DMS79 (cell line): ENCODE data around the gene PDIA5.

Source experiments
- DNase-seq: peaks from one replicate; lab custom pipeline; 2025; lab: John Stamatoyannopoulos, UW

PDIA5 gene

DNA sequence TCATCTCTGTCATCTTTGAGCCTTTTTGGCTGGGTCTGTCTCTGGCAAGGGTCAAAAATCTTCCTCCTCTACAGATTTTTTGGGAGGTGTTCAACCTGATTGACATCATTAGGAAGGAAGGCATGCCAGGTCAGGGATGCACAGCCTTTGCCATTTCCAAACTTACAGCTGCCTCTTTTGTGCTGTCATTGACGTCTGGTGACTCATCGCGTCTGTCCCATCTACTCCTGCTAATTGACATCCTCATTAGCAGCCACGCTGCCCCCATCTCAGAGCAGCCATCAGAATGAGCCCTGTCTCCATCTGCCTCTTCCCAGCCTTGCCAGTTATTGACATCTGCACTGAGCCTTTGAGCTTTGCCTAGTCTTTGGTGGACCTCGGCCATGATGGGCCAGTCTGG is 53.0 kb downstream of the PDIA5 start:
- no peak for DNase-seq

DNA sequence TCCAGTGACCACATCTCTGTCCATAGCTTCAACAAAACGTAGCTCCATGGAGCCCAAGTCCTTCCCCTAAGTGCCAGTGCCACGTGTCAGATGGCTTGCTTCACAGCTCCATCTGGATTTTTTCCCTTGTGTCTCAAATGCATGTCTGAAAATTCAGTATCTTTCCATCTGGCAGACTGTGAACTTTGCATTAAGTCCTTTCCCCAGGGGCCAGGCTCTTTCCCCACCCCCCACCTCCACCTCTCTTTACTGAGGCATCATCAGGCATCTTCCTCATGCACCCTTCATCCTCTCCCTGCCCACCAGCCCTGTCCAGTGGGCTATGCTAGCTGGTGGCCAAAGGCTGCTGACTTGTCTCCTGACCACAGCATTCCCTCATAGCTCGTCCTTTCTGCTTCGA is 53.7 kb downstream of the PDIA5 start:
- no peak for DNase-seq

DNA sequence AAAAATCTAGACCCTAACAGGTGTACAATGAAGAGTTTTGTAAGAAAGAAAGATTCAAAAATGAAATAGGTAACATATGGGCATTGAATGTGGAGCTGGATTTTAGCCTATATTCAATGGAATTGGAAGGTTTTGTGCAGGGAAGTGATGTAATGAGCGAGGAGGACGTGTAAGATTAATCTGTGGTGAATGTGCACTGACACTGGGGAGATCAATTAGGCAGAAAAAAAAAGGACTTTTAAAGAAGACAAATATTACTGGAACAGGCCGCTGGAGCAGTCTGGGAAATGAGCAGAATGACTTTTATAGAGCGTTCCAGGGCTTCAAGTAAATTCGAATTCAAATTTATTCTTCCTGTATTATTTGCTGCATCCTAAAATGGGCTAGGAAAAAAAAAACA is 55.2 kb downstream of the PDIA5 start:
- no peak for DNase-seq

DNA sequence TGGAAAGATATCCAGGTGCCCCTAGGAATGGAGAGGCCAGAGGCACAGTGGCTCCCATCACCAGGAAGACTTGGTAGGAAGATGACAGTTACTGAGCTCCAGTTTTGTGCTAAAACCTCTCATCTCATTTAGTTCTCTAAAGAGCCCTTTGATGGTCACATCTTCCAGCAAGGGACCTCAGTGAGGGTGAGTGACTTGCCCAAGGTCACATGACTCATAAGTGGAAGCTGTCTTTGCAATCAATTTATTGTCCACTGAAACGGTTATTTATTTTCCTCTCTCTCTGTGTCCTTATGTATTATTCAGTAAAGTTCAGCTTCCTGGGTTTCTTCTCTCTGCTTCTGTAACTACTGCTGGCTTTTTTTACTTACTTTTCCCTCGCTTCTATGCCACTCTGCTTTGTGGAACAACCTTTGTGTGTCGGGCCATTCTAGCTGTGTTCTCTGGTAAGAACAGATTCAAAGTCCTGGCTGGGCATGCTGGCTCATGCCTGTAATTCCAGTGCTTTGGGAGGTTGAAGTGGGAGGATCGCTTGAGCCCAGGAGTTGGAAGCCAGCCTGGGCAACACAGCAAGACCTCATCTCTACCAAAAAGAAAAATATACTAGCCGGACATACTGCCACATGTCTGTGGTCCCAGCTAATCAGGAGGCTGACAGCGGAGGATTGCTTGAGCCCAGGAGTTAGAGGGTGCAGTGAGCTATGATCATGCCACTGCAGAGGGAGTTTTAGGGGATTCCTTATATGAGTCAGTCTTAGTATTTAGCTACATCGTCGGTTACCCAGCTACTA is 55.9 kb downstream of the PDIA5 start:
- DNase-seq, result no peak

DNA sequence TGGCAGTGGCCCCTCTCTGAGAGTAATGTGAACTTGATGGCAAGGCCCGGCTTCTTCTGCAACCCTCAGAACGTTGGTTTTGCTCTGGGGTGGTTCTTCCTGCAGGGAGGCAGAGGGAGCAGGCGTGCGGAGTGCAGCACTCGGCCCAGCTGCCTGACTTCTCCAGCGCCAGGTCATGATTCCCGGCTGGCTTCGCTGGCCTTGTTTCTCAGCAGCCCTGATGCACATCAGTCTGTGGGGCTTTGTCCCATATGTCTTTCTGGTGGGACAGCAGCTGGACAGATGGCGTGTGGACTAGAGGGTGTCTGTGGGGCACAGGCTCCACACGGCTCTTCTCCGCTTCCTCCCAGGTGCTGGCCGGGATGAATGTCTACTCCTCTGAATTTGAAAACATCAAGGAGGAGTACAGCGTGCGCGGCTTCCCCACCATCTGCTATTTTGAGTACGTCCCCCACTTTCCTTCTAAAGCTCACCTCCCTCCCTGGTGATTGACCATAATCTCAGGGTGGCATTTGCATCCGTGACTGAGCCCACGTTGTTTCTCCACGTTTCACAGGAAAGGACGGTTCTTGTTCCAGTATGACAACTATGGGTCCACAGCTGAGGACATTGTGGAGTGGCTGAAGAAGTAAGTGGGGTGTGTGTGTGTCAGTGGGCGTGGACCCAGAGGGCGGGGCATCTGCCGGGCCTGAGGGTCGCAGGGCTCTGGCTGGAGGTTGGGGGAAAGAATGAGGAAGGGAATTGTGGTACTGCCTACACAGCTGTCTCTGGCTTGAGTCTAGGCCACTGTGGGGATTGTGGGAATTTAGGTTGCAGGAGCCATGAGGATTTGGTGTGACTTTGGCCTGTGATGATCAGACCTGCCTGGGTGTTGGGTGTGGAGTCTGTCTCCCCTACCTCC is 57.1 kb downstream of the PDIA5 start:
- DNase-seq, result no peak

DNA sequence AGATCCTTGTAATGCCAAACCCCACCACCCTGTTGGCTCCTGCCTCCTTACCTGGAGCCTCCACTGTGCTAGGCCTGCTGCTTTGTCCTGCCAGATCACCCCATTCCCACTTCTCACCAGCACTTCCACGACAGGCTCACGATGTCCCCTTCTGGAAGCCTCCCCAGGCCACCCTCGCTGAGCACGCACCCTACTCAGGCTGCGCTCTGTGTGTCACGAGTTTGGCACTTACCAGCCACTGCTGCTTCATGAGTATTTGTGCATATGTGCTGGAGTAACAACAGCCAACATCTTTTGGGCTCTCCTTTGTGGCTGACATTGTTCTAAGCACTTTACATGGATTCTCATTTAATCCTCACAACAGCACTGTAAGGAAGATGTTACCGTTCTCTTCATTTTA is 58.1 kb downstream of the PDIA5 start:
- DNase-seq, result no peak

DNA sequence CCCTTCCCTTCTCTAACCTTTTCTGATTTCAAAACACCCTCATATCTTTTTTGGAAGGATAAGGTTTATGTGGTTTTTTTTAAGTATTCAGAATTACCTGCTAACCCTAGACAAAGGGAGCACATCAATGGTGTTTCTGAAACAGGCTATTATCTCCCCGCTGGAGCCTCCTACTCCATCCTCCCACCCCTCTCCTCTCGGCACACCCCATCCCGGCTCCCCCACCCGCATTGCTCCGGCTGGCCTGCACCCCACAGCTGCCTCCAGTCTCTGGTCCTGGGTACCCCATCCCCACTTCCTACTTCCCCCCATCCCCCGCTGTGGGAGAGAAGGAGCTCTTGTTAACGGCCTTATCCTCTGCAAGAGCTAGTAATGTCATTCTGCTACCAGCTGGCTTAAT is 59.2 kb downstream of the PDIA5 start:
- no peak for DNase-seq

DNA sequence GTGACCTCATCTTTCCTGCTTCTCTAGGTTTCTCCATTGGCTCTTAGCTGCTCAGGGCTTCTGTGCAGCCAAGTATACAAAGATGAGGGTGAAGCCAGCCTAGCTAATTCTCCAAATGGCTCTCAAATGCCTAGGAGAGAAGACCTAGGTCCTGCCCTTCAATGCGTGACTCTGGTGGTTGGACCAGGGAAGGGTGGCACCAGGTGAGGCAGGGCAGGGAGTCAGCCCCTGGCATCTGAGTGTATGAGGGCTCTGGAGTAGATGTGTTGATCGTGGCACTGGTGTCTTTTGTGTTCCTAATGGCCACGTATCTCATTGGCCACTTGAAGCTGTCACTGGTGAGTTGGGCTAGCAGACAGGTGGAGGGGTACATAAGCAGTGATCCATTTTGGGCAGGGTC is 59.8 kb downstream of the PDIA5 start:
- DNase-seq, result no peak

DNA sequence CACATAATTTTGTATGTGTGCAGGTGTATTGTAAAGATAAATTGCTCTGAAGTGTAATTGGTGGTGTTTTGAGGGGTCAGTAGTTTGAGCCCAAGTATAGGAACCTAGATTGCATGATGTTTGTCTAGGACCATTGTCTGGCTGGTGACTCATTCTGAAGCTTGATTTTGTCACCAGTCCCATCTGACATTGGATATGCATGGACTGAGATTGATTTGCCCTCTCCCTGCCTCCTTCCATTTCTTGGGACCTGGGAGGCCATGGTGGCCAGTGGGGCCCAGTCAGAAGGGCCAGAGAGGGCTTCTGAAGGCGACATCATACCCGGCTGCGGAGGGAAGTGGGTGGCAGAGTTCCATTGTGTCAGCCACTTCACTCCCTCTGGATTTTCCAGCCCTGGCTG is 62.3 kb downstream of the PDIA5 start:
- no peak for DNase-seq

DNA sequence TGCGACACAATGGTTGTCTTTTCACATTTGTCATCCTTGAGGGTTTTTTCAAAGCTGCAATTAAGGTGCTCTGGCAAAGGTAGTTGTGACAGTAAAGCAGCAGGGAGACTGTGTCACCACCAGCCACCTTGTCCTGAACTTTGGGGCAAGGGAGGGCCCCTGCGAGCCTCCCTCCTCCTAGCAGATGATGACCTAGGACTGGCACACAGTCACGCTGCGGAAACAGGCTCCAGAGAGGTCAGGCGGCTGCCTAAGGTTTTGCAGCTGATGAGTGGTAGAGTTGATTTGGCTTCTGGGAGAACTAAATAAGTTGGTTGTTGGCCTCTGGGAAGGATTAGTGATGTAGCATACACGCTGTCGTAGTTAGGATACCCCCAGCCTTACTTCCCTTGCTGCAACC is 62.7 kb downstream of the PDIA5 start:
- no peak for DNase-seq

DNA sequence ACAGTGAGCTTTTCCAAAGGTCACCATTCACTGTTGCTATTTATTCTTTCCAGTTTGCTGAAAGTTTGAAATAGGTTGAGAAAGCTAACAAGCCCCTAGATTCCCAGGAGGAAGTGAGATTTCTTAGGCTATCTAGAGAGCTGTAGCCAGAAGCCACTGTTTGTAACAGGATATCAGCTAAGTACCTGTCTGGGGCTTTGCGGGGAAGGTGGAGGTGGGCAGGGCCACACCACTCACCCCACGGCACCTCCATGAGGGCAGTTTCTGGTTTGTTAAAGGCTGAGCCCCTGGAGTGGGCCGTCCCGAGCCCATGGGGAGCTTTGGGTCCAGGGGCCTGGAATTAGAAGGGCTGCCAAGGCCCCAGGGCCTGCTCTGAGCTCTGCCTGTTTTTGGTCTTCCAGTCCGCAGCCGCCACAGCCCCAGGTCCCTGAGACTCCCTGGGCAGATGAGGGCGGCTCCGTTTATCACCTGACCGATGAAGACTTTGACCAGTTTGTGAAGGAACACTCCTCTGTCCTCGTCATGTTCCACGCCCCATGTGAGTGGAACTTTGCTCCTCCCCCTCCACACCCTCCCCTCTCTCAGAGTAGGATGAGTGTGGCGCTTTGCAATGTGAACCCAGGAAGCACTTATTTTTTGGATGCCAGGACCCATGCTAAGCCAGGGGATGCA is 63.4 kb downstream of the PDIA5 start:
- no peak for DNase-seq

DNA sequence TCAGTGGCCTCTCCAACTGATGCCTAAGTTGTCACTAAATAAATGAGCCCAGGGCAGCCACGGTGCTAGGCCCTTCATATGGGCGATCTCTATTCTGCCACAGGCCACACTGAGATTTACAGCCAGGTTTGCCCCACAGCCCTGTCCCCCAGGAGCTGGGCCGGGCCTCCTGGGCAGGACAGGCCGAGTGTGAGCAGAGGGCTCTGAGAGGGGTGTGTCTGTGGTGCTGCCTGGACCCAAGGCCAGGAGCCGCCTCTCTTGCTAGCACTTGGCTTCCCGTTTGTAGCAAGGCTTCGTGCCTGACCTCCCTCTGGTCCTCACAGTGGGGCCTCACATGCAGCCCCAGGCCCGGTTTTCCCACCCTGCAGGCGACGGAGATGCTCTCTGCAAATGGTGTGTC is 67.8 kb downstream of the PDIA5 start:
- DNase-seq, result no peak

DNA sequence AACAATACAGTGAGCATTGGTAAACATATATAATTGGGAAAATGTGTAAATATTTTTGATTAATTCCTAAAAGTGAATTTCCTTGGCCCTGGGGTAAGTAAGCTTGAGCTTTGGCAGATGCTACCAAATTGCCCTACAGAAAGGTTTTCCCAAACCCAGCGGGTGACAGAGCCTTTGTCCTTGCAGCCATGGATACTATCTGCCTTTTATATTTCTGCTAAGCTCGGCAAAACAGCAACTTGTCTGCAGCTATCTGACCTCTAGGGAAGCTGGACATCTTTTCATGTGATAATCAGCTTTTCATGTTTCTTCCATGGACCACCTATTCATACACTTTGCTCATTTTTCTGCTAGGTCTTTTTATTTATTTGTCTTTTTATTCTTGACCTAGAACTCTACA is 70.2 kb downstream of the PDIA5 start:
- DNase-seq, result no peak

DNA sequence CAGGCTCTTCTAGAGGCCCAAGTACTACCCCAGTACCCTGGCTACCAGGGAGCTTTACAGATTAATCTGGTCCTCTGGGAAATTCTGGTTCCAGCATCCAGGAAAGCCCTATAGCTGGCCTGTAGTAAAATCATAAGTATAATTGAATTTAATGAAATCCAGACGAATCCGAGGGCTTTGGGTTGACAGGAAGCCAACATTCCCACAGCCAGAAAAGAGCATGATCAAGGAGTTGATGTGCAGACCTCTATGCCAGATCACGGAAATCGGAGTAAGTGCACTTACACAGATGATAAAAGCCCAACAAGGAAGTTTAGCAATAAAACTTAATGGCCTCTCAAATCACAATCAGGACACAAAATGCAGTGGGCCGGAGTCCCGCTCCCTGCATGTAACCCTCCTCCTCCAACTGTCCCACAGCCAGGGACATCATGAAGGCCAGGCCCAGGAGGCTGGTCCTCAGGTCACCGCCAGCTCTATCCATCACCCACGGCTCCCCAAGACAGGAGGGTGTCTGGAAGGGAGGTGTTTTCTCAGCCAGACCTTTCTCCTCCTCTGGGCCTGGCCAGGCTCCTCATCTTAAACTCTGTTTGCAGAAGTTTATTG is 72.1 kb downstream of the PDIA5 start:
- no peak for DNase-seq

DNA sequence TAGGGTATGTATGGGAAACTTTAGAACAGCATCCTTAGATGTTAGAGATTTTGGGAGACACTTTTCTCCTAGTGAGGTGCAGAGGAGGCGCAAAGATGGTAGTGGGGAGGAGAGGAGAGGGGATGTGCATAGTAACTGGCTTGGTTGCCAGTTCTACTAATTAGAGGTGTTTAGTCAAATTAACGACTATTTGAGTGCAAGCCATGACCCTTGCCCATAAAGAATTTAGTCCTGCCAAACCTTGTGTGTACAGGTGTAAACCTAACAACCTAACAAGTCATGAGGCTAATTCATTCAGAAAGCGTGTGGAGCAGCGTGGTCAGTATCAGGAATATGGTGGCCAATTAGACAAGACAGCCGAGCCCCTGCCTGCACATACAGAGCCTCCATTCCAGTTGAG is 72.7 kb downstream of the PDIA5 start:
- DNase-seq, result no peak

DNA sequence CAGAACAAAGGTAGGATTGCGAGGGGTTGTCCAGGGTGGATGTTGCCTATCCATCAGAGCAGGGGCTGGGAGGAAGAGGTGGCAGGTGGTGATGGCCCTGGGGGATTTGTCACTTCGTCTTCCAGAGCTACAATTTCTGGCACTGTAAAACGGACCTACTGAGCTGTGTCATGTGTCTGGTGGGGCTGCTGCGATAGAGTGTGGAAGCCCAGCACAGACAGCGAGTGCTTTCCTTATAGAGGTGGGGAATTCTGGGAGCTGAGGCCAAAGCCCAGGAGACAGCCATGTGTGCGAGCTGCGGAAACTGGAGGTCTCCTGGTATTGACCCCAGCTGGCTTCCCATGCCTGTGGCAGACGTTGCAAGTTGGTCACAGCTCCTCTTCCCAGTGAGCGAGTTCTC is 73.7 kb downstream of the PDIA5 start:
- no peak for DNase-seq

DNA sequence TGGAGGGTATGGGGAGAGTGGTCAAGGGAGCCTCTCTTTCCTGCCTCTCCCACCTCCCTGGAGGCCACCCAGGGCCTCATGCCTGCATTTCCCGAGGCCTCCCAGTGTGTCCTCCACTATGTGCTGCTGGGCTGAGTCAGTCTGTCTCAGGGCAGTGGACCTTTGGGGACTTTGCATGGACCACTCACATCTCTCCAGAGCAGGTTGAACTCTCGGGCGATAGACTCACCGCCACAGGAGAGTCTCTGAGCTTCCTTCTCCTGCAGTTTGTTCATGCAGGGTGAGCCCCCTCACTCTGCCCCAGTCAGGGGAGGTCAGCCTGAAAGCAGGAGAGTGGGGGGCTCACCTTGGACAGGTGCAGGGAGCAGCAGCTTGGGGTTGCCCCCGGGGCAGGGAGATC is 74.5 kb downstream of the PDIA5 start:
- DNase-seq, result no peak

DNA sequence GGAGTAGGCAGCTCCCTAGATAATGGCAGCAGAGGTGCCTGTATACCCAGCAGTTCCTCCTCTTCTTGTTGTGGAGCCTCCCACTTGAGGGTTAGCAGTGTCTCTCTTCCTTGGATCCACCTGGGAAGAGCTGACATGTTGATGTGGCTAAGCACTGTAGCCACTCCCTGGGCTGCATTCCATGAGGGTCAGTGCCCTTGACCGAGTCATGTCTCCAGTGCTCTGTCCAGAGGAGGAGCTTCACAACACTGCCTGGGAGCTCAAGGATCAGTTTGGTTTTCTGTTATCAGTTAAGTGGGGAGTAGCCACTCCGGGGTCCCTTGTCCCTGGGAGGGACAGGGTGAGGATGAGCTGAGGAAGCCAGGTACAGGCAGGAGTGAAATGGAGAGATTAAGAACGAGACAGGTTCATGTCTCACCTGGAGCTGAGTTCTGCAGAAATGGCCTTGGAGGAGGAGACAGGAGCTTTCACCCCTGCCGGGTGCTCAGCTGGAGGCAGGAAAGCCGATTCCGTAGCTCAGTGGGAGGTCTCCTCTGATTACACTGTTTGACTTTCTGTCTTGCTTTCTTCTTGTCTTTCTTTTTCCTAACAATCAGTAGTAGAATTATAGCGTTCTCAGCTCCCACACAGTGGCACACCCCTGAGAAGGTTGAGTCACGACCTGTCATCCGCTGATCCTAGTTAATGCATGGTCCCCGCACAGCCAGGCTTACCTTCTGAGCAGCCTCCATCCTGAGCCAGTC is 77.0 kb downstream of the PDIA5 start:
- DNase-seq, result no peak

DNA sequence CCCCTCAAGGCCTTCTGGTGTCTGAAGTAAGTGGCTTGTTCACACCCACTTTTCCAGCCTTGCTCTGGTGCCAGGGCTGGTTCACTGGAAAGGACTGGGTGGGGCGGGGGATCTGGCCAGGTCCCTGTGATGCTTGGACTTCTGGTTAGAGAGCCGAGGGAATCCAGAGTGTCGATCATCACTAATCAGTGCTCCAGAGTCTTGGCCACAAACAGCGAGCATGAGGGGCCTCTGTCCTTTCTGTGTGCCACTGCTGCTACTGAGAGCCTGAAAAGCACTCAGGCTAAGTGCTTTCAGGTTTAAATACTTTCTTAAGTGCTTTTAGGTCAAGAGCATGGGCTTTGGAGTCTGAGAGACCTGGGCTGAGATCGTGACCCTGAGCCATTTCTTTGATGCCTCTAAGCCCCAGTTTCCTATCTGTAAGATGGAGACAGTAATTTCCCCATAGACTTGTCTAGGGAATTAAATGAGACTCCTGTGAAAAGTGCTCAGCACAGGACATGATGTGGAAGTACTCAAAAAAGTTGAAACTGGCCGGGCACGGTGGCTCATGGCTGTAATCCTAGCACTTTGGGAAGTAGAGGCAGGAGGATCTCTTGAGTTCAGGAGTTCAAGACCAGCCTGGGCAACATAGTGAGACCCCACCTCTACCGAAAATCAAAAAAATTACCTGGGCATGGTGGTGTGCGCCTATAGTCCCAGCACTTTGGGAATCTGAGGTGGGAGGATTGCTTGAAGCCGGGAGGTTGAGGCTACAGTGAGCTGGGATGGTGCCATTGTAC is 81.1 kb downstream of the PDIA5 start:
- peak; percentile 54 for DNase-seq

DNA sequence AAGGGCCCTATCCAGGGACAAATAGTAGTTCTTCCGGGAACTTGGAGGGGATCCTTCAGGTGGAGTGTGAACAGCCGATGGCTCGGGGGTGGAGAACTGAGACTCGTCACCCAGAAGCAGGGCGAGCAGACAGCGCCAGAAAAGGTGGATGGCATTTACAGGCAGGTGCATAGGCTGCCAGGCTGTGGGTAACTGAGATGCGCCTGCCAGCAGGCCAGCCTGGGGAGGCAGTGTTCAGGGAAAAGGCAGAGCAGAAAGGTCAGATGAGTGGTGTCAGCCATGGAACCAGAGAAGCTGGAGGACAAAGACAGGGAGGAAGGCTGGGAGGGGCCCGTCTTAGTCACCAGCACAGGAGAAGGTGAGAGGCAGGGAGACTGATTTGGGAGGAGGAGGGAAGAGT is 81.9 kb downstream of the PDIA5 start:
- no peak for DNase-seq

DNA sequence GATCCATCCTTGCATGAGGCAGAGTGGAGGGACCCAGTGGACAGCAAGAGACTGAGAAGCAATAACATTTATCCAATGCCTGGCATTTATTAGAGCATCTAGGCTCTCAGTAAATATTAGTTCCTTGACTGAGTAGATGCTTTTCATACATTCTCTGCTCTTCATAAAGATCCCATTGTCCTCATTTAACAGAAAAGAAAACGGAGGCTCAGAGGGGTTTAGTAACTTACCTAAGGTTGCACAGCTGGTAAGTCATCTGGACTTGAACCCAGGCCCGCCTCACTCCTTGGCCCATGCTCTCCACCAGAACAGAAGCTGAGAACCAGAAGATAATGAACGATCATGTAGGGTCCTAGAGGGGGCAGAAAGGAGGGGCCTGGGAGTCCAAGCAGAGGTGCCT is 82.7 kb downstream of the PDIA5 start:
- no peak for DNase-seq
